Activated gamma-delta T cell treated with anti-CD3 and anti-CD28 coated beads, Interleukin-2, amount 50 U/mL, for 16 hours (primary cell): ENCODE results near the gene NEK10.
"Not testable (repeated sequence)": the region's sequence is repeated elsewhere in the genome, so short reads cannot be mapped to it uniquely, and the experiment has no call there.

Experiments used
- DNase-seq: peaks from one replicate; pipeline ENCODE4 v3.0.0-alpha.2; 2020; ENCODE audit warnings: low read depth

NEK10 gene

DNA sequence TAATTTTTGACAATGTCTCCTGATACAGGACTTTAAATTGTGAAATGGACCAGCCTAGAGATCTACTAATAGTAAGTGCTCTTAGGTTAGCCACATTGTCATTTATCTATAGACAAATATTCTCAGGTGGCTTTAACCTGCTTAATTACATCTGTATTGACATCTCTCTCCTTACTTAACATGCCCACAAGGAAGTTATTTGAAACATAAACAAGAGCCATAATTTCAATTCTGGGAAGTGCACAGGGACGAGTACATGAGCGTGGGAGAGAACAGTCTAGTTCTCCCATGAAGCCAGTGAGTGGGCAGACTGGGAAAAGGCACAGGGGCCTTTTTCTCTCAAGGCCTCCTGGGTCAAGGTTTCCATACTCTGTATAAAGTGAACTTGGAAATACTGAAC is 54.2 kb downstream of the NEK10 start:
- DNase-seq: no peak

DNA sequence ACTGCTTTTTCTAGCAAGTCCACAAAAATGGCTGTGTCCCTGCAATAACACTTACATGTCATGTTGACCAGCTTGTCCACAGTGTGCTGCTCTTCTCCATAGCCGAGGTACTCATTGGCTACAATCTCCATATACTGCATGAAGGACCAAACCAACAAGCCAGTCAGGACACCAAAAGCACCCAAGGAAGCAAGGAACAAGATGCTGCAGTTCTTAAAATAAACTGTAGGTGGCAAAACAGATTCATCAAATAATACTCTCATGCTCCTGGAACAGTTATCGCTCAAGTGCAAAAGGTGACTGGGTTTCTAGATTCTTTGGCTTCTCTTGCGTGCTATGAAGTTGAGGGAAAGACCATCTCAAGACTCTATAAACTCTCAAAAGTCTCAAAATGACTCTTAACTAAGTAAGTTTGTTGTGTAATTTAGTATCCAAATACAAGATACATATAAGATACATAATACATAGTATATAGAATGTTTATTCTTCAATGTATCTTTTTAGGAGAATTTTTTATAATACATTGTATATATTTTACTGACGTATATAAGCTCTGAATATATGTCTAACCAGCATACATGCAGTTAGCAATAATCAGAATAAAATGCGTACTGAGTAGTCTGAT is 57.0 kb downstream of the NEK10 start:
- no peak for DNase-seq

DNA sequence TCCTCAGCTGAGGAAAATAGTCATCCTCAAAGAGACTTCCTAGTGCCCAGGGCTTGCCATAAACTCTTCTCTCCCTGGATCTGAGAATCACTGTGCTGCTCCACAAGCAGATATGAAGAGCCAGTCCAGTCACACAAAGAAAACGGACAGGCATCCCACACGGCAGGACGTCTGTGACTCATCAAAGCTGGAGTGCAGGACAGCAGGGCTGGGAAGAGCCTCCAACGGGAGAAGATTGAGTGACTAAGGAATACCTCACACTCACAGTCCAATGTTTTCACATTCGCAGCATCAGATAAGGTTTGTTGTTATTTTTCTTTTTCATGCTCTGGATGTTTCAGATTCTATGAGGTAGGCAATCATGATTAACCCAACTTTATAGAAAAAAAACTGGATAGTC is 57.8 kb downstream of the NEK10 start:
- no peak for DNase-seq

DNA sequence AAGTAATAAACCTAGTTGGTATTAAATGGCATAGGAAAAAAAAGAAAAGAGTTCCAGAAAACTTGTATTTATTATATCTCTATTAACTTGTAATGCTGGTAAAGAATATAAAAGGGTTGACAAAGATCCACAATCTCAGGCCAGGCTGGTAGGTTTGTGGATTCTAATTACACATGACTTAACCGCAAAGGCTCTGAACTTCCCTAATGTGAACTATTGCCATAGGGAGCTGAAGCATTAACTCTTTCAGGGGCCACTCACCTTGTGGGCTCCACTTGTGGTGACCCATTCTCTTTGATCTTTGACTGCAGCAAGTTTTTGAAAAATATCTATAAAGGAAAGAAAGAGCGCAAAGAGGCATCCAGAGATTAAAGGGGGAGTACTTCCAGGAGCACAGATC is 58.5 kb downstream of the NEK10 start:
- DNase-seq: no peak

DNA sequence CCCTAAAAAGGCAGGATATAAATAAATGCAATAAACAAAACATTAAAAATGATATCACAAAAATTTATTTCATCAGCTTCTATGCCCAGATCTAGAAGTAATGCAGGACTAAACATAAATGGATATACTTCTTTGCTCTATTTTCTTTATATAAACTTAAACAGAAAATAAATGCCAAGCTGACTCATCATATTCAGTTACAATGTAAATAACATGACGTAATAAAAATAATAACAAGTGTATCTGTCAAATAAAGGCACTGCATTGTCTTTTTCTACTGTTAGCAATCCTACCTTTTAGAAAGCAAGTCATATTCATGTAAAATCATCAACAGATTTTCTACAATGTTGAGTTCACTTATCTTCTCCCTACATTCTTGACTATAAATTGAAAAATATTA is 61.6 kb downstream of the NEK10 start:
- DNase-seq: no peak

DNA sequence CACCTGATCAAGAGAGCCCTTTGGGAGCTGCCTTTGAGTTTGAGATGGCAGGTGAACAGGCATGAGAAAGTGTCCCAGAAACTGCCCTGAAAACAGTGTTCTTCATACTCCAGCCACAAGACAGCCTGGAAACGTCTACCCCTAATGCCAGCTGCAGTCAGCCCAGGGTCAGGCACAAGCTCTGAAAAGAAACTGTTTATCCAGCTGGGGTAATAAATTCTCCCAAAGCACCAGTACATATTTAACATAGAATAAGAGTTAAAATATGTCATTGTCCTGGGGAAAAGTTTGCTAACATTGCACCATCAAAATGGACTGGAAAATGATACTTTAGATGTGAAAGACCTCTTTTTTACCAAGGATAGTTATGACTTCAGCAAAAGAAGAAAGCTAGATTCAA is 66.3 kb downstream of the NEK10 start:
- DNase-seq: no peak

DNA sequence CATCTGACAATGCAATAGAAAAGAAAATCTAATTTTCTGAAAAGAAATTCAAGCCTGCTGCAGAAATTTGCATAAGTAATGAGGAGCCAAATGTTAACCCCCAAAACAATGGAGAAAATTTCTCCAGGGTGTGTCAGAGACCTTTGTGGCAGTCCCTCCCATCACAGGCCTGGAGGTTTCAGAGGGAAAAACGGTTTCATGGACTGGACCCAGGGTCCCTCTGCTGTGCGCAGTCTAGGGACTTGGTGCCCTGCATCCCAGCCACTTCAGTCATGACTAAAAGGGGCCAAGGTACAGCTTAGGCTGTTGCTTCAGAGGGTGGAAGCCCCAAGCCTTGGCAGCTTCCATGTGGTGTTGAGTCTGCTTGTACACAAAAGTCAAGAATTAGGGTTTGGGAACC is 70.2 kb downstream of the NEK10 start:
- not testable (repeated sequence) for DNase-seq

DNA sequence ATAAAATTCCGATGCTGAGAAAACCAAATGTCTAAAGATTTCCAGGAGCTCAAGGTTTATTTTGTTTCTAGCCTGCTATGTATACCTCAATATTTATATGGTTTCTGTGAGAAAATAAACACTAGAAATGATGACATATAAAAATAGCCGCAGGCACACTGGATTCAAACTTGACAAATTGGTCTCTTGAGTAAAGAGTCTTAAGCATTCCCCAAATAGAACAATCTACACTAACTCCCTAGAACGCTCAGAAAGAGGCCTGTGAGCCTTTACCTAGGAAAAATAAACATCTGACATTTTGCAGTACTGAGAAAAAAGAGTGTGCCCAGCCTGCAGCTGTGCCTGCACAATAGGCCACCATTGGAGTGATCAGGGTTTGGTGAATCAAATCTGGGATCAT is 75.2 kb downstream of the NEK10 start:
- no peak for DNase-seq

DNA sequence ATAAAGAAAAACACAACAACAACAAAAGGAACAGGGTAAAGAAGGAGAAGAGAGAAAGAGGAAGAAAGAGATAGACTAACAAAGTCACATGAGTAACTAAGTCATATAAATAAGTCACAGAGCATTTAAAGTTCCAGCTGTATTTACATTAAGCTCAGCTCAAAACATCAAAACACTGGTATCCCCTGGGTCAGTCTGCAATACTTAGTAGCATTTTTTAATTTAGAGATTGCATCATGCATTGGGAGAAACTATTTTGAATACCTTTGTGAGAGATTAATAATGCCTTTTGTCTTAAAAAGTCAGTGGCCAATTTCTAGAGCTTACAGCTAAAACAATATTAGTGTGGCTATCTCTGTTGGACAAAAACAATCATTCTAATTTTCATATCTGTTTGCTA is 78.4 kb downstream of the NEK10 start:
- DNase-seq: no peak

DNA sequence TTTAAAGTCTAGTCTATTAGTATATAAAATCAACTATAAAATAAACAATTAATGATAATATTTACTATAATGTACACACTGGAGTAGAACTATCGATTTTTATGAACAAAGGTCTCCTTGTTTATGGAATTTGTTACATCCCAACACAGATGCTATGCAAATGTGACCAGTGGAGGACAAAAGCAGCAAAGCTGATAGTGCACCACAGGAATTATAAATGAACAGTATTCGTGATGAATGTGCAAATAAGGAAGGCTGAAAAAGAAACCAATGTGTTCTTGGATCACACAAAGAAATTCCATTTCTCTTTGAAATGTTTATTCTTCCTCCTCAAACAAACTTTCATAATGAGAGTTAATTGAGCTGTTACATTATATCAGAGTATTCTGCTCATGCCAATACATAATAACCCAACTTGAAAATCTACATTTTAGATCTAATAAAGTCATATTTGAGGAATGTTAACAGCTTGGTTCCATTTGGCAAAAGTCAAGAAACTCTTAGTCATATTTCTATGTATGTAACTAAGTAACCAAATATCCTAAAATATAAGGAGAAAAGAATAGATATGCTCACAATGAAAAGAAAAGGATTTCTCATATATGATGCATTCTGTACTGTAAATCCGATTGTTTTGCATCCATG is 79.3 kb downstream of the NEK10 start:
- no peak for DNase-seq

DNA sequence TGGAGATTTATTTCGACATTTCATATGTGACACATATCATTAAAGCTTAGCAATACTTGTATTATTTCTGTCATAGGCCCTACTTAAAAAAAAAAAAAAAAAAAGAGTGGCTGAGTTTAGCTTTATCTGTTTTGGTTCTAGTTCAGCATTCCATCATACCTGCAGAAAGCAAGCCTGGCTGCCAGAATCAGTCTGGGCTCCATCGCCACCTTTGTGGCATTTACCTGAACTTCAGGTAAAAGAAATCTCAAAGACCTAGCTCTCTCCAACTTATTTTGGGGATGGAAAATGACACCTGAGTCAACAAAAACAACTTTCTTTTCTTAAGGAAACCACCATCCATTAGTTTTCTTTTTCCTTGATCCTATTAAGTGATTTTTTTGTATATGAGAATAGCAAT is 82.1 kb downstream of the NEK10 start:
- DNase-seq: no peak

DNA sequence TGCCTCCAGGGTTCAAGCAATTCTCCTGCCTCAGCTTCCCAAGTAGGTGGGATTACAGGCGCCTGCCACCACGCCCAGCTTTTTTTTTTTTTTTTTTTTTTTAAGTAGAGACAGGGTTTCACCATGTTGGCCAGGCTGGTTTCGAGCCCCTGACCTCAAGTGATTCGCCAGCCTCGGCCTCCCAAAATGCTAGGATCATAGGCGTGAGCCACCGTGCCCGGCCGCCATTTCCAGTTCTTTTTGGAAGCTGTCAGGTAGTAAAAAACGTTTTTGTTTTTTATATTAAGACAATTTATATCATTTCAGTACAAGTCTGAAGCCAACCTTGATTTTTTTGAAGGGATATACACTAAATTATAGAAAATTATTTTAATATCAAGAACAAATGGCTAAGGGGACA is 82.7 kb downstream of the NEK10 start:
- not testable (repeated sequence) for DNase-seq

DNA sequence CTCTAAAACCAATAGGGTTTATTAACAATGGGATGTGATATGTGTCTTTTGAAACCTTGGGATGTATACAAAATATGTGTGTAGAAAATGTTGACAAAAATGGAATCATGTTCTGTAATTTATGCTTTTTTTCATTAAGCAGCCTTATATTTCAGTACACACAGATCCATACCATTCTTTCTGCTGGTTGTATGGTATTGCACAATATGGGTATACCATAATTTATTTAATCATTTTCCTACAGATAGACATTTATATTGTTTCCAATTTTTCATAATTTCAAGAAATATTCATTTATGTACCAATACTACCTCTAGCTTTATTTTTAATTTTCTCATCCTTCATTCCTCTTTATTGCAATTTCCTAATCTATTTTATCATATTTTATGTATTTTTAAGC is 83.5 kb downstream of the NEK10 start:
- no peak for DNase-seq

DNA sequence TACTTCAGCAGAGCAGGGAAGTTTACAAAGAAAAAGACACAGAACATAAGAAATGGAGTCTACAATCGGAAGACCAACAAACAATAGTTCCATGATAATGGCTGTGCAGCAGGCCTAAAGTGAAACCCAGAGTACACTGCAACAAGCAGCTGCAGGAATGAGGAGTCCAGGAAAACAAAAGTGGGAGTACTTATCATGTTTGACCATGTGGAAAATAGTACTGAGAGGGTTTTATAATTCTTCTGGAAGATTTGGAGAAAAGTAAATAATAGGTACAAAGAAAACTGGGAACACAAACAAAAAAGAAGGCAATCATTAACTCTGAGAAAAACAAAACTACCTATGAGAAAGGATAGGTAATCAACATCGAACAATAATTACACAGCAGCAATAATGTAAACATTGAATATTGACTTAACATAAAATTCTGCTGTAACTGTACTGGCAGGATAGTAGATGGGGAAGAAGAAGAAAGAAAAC is 87.5 kb downstream of the NEK10 start:
- no peak for DNase-seq

DNA sequence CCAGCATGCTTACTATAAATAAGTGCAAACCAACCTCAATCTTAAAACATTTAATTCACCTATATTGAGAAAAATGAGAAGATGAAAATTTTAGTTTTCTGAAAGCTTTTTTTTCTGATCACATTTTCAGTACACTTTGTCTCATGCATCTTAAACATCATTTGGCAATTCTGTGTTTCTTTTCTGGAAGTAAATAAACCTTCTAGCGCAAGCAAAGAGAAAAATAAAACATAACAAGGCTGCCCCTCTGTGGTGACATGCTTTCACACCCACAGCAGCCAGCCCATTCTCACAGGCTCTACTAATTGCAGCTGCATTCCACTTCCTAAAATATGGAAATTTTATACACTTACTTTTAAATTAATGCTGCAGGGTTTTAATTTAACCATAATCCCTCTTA is 90.1 kb downstream of the NEK10 start:
- DNase-seq: no peak

DNA sequence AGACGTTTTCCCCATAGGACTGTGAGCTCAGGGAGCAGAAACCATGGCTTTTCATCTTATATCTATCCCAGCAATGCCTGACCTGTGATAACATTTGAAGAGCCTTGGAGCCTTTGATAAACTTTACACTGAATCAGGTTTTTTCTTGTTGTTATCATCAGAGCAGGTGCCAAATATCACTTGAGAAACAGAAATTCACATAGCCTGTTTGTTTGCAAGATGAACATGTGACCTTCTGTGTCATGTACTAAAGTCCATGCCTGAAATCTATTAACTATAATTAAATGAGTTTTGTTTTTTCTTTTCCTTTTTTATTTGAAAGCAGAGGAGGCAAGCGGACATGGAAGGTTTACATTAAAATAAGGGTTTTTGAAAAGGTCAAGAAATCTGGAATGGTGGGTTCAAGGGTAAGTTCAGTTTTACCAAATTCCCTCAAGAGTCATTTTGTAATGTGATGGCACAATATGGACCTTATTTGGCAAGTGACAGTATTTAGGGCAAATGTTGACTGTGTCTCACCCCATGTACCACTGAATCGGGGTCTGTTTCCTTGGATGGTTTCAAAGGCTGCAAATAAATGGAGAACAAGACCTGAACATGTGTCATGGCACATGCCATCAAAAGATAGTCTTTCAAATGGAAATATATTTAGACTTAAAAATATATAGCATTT is 90.7 kb downstream of the NEK10 start:
- no peak for DNase-seq

DNA sequence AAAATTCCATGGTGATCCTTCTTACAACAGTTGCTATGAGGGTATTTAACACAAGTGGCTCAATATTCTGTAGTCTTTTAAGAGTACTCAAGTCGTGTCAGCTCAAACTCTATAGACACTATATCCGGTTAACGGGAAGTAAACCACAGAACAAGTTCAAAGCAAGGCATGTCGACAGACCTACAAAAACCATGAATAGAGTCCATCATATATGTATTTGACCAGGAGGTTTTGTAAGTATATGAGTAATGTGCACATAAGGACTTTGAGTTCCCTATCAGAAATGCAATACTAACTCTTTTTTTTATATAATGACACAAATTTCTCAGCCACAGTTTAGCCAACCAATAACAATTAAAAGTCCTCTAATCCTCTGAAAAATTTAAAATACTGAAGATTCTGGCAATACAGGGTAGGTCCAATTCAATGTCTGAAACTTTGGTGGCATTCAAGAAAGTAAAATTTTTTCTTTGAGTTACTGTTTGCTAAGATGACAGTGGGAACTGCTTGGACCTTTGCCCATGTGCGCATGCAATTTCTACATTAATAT is 93.7 kb downstream of the NEK10 start:
- DNase-seq: no peak

DNA sequence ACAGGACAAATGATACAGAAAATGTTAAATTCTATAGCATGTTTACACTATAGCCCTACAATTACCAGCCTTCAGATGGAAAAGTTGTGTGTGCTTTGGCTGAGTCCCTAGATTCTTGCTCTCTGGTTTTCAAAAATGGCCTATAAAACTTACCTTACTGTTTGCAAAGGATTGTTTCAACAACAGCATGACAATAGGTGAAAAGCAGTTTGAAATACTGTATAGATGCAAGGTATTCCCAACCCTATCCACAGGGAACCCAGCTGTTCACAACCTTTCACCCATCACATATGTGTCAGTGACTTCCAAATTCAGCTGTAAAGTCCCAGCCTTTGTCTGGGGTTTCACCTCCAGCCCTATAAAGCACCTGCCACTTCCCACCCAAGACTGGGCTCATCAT is 97.3 kb downstream of the NEK10 start:
- DNase-seq: no peak

DNA sequence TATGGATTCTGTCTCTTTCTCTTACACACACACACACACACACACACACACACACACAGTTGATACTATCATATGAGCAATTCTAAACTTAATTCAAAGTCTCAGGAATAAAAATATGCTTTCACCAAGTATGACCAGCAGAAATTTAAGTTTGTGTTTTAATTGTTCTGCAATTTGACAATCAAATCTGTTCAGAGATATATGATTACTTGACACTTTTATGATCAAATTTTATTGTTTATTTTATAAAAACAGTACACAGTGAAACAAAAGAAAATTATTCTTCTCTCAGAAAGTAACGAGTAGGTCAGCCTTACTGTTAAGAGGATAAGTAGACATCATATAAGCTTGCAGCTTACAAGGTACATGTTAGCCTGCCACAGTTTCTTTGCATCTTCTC is 114.3 kb downstream of the NEK10 start:
- DNase-seq: no peak

DNA sequence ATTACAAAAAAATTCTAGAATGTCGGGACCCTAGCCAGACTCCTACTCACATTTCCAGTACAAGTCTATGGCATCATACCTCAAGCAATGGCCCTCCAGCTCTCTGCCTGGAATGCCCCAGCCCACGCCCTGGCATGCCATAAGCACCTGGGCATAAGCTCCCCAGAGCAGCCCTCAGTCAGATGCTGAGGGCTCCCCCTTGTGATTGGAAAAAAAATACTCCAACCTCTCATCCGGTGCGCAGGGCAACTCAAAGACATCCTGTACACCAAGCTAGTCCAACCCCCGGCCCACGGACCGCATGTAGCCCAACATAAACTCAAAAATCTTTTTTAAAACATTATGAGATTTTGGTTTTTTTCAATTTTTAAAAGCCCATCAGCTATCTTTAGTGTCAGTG is 115.4 kb downstream of the NEK10 start:
- no peak for DNase-seq

DNA sequence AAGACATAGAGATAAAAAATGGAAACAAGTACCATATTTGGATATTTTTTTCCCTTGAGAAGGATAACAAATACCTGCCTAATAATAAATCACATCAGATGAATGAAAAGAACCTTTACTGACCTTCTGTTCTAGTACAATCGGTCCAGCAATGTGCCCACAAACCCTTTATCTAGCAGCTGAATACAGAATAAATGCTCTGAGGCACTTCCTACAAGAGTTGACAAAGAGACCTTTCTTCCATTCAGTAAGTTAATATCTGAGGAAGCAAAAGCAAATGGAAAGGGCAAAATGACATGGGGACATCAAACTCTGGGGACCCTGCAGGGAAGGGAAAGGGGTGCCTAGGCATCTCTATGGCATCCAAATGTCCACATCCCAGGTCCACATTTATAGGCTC is 115.8 kb downstream of the NEK10 start:
- no peak for DNase-seq

DNA sequence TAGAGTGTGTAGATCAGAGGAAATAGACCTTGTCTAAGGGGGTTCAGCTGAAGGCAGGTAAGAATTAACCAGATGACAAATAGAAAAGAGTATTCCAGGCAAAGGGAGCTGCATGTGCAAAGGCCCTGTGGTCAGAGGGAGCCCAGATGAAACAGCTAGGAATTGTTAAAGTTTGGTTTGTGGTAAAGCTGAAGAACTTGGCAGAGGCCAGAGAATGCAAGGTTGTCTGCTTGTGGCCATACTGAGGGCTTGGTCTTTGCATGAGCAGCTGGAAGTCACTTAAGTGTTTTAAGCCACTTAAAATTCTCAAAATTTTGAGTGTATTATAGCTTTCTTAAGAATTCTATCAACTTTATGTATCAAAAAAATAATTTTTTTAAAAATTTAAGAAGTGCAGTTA is 116.5 kb downstream of the NEK10 start:
- no peak for DNase-seq

DNA sequence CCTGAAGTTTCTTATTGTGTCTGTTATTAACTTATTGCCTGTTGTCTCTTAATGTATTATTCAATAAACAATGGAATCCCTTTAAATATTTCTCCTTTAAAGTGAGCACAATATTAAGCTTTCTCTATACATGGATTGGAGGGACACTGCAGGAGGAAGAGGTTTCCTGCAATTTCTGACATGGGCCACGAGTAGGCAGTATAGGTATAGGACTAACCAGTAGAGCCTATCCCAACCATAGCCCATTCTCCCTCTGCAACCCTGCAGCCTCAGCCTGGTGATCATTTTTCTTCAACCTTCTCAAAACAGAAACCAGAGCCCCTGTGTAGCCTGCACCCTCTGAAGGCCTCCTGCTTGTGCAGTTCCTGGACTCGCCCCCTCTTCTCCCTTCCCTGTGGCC is 124.8 kb downstream of the NEK10 start:
- no peak for DNase-seq
